GM23338 (cell line): Measurements from ENCODE around the gene CGNL1. TPM values are rescaled to one million over a fixed set of nuclear protein-coding genes. Genes with fewer than 3 reads are reported as not detected.
A peak's percentile ranks its signal among the peaks of the same experiment; 100 is the strongest.

Source experiments
- ATAC-seq: fragments of 200-7000 bp; cut with Tn5 transposase; 3 replicates; pipeline ENCODE4 v1.9.1; 2020
- DNase-seq: peaks from one replicate; pipeline ENCODE4 v3.0.0-alpha.2; 2015; ENCODE audit warnings: low spot score
- H2AFZ ChIP-seq: fragments of 200-600 bp; sonication (generic); 2 replicates; pipeline ENCODE4 v1.8.0; 2016; ENCODE audit warnings: antibody characterized with exemption, mild to moderate bottlenecking, moderate library complexity
- H3F3A ChIP-seq: fragments of 200-600 bp; sonication (generic); replicated peaks from 2 replicates; pipeline ENCODE4 v1.8.0; 2017; ENCODE audit warnings: antibody characterized with exemption, mixed run types, low read depth
- H3K27ac ChIP-seq: fragments of 200-600 bp; sonication (generic); 2 replicates; pipeline ENCODE4 v1.6.1; 2016; ENCODE audit warnings: low read depth
- H3K27me3 ChIP-seq: fragments of 200-600 bp; sonication (generic); 2 replicates; pipeline ENCODE4 v1.8.0; 2016; ENCODE audit warnings: mild to moderate bottlenecking, mixed run types, moderate library complexity; ENCODE audit not compliant: insufficient read depth
- H3K36me3 ChIP-seq: fragments of 200-600 bp; sonication (generic); 2 replicates; pipeline ENCODE4 v1.8.0; 2016; ENCODE audit warnings: mild to moderate bottlenecking; ENCODE audit not compliant: insufficient read depth
- H3K4me1 ChIP-seq: fragments of 200-600 bp; sonication (generic); 2 replicates; pipeline ENCODE4 v1.8.0; 2016; ENCODE audit warnings: mild to moderate bottlenecking, moderate library complexity; ENCODE audit not compliant: insufficient read depth
- H3K4me2 ChIP-seq: fragments of 200-600 bp; sonication (generic); 2 replicates; pipeline ENCODE4 v1.7.1; 2017; ENCODE audit warnings: mixed run types
- H3K4me3 ChIP-seq: fragments of 200-600 bp; sonication (generic); 2 replicates; pipeline ENCODE4 v1.6.1; 2016; ENCODE audit warnings: mixed run types
- H3K79me2 ChIP-seq: fragments of 200-600 bp; sonication (generic); replicated peaks from 2 replicates; pipeline ENCODE4 v1.8.0; 2017; ENCODE audit warnings: mild to moderate bottlenecking; ENCODE audit not compliant: insufficient read depth
- H3K9me2 ChIP-seq: fragments of 200-600 bp; sonication (generic); 2 replicates; pipeline ENCODE4 v1.8.0; 2017; ENCODE audit not compliant: insufficient read depth
- H4K20me1 ChIP-seq: fragments of 200-600 bp; sonication (generic); replicated peaks from 2 replicates; pipeline ENCODE4 v1.8.0; 2017; ENCODE audit warnings: mild to moderate bottlenecking; ENCODE audit not compliant: insufficient read depth
- H3K27ac Mint-ChIP-seq: 2 replicates; pipeline ENCODE4 v1.8.0; 2020; ENCODE audit warnings: inconsistent platforms, mild to moderate bottlenecking, moderate library complexity, mixed read lengths
- H3K27me3 Mint-ChIP-seq: 3 replicates; pipeline ENCODE4 v1.8.0; 2022; ENCODE audit warnings: low read depth, mild to moderate bottlenecking, moderate library complexity, mixed read lengths, inconsistent platforms; ENCODE audit not compliant: insufficient read depth, poor library complexity
- H3K36me3 Mint-ChIP-seq: 3 replicates; pipeline ENCODE4 v1.8.0; 2021; ENCODE audit warnings: low read depth, mild to moderate bottlenecking, inconsistent platforms, moderate library complexity, mixed read lengths
- H3K4me1 Mint-ChIP-seq: 3 replicates; pipeline ENCODE4 v1.8.0; 2020; ENCODE audit warnings: mild to moderate bottlenecking, inconsistent platforms, mixed read lengths
- H3K4me3 Mint-ChIP-seq: 3 replicates; pipeline ENCODE4 v1.8.0; 2021; ENCODE audit warnings: moderate library complexity, mild to moderate bottlenecking, inconsistent platforms, mixed read lengths
- H3K9me3 Mint-ChIP-seq: 3 replicates; pipeline ENCODE4 v1.8.0; 2020; ENCODE audit warnings: moderate library complexity, mild to moderate bottlenecking, inconsistent platforms, mixed read lengths
- CREB1 ChIP-seq: fragments of 250-450 bp; sonication (Bioruptor Pico); IDR thresholded peaks from 2 replicates; pipeline ENCODE4 v1.5.0; 2020; ENCODE audit warnings: low read depth, mild to moderate bottlenecking, moderate library complexity
- POLR2AphosphoS5 ChIP-seq: IDR thresholded peaks from 2 replicates; pipeline ENCODE4 v1.6.1; 2016; ENCODE audit warnings: antibody characterized with exemption, low read depth
- STAT1 ChIP-seq: IDR thresholded peaks from one replicate; pipeline ENCODE4 v1.6.1; 2016; ENCODE audit warnings: antibody characterized with exemption; ENCODE audit not compliant: unreplicated experiment
- polyA plus RNA-seq: library from polyadenylated mRNA; unstranded; fragments of >200 nt; fragmentation: Nextera tagmentation; extraction: Ambion mirVana; gene quantifications from 2 replicates; pipeline ENCODE4 v1.2.1, GENCODE V29; 2016
- total RNA-seq: library from RNA; depleted of rRNA; stranded (reverse); fragments of >200 nt; shearing (Covaris generic); gene quantifications from 2 replicates; pipeline ENCODE4 v1.2.3, GENCODE V29; 2014
- TF ChIP-seq, protein P1 (sequence below): fragments of 250-450 bp; sonication (Bioruptor Pico); IDR thresholded peaks from 2 replicates; pipeline ENCODE4 v1.5.0; 2020; ENCODE audit warnings: mild to moderate bottlenecking, moderate library complexity
- TF ChIP-seq, protein P2 (sequence below): IDR thresholded peaks from one replicate; pipeline ENCODE4 v1.6.1; 2018; ENCODE audit warnings: antibody characterized with exemption; ENCODE audit not compliant: unreplicated experiment

The CGNL1 gene
- total and polyA plus RNA-seq, 2 experiments from 2014 or later: 20.0 to 57.8 TPM

DNA sequence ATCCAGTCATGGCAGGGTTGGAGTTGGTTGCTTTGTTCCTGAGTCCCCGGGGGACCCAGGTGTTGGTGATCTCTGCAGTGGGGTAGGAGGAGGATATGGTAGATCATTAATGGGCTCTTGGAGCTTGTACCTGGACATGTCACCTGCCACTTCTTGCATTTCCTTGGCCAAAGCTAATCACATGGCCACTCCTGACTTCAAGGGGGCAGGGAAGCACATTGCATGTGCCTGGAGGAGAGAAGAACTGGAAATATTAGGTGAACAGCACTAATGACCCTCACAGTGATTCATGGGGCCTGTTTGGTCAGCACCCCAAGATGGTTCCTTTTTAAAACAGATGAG is 128.3 kb downstream of the CGNL1 start (continued):
- TF ChIP-seq, protein P1, sequence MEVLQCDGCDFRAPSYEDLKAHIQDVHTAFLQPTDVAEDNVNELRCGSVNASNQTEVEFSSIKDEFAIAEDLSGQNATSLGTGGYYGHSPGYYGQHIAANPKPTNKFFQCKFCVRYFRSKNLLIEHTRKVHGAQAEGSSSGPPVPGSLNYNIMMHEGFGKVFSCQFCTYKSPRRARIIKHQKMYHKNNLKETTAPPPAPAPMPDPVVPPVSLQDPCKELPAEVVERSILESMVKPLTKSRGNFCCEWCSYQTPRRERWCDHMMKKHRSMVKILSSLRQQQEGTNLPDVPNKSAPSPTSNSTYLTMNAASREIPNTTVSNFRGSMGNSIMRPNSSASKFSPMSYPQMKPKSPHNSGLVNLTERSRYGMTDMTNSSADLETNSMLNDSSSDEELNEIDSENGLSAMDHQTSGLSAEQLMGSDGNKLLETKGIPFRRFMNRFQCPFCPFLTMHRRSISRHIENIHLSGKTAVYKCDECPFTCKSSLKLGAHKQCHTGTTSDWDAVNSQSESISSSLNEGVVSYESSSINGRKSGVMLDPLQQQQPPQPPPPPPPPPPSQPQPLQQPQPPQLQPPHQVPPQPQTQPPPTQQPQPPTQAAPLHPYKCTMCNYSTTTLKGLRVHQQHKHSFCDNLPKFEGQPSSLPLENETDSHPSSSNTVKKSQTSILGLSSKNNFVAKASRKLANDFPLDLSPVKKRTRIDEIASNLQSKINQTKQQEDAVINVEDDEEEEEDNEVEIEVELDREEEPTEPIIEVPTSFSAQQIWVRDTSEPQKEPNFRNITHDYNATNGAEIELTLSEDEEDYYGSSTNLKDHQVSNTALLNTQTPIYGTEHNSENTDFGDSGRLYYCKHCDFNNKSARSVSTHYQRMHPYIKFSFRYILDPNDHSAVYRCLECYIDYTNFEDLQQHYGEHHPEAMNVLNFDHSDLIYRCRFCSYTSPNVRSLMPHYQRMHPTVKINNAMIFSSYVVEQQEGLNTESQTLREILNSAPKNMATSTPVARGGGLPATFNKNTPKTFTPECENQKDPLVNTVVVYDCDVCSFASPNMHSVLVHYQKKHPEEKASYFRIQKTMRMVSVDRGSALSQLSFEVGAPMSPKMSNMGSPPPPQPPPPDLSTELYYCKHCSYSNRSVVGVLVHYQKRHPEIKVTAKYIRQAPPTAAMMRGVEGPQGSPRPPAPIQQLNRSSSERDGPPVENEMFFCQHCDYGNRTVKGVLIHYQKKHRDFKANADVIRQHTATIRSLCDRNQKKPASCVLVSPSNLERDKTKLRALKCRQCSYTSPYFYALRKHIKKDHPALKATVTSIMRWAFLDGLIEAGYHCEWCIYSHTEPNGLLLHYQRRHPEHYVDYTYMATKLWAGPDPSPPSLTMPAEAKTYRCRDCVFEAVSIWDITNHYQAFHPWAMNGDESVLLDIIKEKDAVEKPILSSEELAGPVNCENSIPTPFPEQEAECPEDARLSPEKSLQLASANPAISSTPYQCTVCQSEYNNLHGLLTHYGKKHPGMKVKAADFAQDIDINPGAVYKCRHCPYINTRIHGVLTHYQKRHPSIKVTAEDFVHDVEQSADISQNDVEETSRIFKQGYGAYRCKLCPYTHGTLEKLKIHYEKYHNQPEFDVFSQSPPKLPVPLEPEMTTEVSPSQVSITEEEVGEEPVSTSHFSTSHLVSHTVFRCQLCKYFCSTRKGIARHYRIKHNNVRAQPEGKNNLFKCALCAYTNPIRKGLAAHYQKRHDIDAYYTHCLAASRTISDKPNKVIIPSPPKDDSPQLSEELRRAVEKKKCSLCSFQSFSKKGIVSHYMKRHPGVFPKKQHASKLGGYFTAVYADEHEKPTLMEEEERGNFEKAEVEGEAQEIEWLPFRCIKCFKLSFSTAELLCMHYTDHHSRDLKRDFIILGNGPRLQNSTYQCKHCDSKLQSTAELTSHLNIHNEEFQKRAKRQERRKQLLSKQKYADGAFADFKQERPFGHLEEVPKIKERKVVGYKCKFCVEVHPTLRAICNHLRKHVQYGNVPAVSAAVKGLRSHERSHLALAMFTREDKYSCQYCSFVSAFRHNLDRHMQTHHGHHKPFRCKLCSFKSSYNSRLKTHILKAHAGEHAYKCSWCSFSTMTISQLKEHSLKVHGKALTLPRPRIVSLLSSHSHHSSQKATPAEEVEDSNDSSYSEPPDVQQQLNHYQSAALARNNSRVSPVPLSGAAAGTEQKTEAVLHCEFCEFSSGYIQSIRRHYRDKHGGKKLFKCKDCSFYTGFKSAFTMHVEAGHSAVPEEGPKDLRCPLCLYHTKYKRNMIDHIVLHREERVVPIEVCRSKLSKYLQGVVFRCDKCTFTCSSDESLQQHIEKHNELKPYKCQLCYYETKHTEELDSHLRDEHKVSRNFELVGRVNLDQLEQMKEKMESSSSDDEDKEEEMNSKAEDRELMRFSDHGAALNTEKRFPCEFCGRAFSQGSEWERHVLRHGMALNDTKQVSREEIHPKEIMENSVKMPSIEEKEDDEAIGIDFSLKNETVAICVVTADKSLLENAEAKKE (CRISPR knock-in tag): no peak

DNA sequence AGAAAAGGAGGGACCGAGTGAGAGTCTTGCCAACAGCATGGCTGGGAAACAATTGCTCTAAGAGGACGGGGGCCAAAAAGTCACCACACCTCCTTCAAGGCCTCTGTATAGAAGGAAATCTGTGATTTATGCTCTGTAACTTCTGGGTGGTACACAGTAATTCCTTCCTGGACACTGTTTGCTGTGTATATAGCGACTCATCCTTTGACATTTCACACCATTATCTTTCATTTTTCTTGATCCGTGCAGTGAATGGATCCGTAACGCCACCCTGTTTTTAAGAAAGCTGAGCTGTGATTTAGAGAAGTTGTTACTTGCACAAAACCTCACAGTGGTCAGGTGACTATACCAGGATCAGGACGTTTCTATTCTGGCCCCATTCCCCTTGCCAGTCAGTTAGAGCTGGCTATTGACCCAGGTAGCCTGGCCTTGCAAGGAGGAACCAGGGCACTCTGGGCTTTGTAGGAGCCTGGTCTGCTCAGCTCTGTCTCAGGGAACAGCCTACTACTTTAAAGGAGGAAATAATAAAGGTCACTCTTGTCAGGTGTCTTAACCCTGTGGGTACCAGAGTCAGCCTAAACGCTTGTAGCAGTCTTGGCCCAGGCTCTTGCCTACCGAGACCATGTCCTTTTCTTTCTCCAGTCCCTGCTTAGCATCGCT is 128.9 kb downstream of the CGNL1 start:
- H3K79me2 ChIP-seq: no peaks in the 10 kb centered on the region; the same call in none of the 2 replicates
- H3K27ac Mint-ChIP-seq: no peak overlapping the region
- no peaks in the 10 kb centered on the region for H3K9me3 Mint-ChIP-seq
- peaks cover 24% of the 10 kb centered on the region for H3K4me1 ChIP-seq
- H3K27me3 ChIP-seq: no peaks in the 10 kb centered on the region
- no peak overlapping the region for H2AFZ ChIP-seq
- 0 out of 2 replicates have a peak, but pooled peaks cover 3% of the 10 kb centered on the region for H4K20me1 ChIP-seq
- DNase-seq: no peak
- H3K36me3 ChIP-seq: no peaks in the 10 kb centered on the region
- H3K4me3 Mint-ChIP-seq: no peak overlapping the region
- H3K4me1 Mint-ChIP-seq: peaks cover 55% of the 10 kb centered on the region
- H3K4me2 ChIP-seq: peak overlapping the region; percentile 18; the same call in 1 of the 2 replicates
- peak overlapping the region; percentile 80 for H3K27ac ChIP-seq
- ATAC-seq: no peak
- H3K4me3 ChIP-seq: no peak overlapping the region
- H3K36me3 Mint-ChIP-seq: no peaks in the 10 kb centered on the region; the same call in 2 of the 3 replicates
- H3K27me3 Mint-ChIP-seq: peaks cover 5% of the 10 kb centered on the region
- 0 out of 2 replicates have a peak, but pooled peaks cover 3% of the 10 kb centered on the region for H3F3A ChIP-seq
- no peaks in the 10 kb centered on the region for H3K9me2 ChIP-seq
- TF ChIP-seq CREB1 (CRISPR knock-in tag): no peak
- TF ChIP-seq STAT1: no peak
- TF ChIP-seq, protein P2, sequence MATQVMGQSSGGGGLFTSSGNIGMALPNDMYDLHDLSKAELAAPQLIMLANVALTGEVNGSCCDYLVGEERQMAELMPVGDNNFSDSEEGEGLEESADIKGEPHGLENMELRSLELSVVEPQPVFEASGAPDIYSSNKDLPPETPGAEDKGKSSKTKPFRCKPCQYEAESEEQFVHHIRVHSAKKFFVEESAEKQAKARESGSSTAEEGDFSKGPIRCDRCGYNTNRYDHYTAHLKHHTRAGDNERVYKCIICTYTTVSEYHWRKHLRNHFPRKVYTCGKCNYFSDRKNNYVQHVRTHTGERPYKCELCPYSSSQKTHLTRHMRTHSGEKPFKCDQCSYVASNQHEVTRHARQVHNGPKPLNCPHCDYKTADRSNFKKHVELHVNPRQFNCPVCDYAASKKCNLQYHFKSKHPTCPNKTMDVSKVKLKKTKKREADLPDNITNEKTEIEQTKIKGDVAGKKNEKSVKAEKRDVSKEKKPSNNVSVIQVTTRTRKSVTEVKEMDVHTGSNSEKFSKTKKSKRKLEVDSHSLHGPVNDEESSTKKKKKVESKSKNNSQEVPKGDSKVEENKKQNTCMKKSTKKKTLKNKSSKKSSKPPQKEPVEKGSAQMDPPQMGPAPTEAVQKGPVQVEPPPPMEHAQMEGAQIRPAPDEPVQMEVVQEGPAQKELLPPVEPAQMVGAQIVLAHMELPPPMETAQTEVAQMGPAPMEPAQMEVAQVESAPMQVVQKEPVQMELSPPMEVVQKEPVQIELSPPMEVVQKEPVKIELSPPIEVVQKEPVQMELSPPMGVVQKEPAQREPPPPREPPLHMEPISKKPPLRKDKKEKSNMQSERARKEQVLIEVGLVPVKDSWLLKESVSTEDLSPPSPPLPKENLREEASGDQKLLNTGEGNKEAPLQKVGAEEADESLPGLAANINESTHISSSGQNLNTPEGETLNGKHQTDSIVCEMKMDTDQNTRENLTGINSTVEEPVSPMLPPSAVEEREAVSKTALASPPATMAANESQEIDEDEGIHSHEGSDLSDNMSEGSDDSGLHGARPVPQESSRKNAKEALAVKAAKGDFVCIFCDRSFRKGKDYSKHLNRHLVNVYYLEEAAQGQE: no peak
- TF ChIP-seq, protein P1 (CRISPR knock-in tag): no peak
- no peak for TF ChIP-seq POLR2AphosphoS5
